Measurements from ENCODE around the gene NEU1. TPM values are rescaled to one million over a fixed set of nuclear protein-coding genes. Genes with fewer than 3 reads are reported as not detected.

The NEU1 gene
- total and polyA plus RNA-seq, 2 donors (not counting 1 experiment from before 2014, with no cell fraction given): 25.3 to 35.1 TPM

- no peaks in the 10 kb centered on the region for H3K36me3 ChIP-seq (replicated peaks in 1 of 2; ENCODE audit: control extremely low read depth in 1 of 2, control insufficient read depth in 1 of 2, extremely low read depth in 1 of 2, insufficient read depth in 2 of 2, low read length in 1 of 2)
- Mint-ChIP-seq H3K4me3 (peak overlapping the region; percentile 96), H3K9me3 (ENCODE audit: insufficient read depth) (no peaks in the 10 kb centered on the region), H3K27me3 (no peaks in the 10 kb centered on the region), H3K27ac (no peak overlapping the region), H3K4me1 (peaks cover 43% of the 10 kb centered on the region)
- WGBS (ENCODE audit: insufficient coverage): 88% methylated on average over 6 of the region's 15 CpGs
- ChIA-PET POLR2A (interaction anchor here (0.6 to 4.9 kb wide), 10 partner anchors 17 to 239 kb away, joined by 3 to 37 read pairs (median 6); partner anchors contain the start of genes CSNK2B, DDAH2, HSPA1A and HSPA1L), CTCF (interaction anchor here (0.8 to 4.7 kb wide), 24 partner anchors 14 to 490 kb away, joined by 3 to 75 read pairs (median 9); partner anchors contain the start of genes ABHD16A, ATP6V1G2, CLIC1 and DDAH2)
- ATAC-seq (ENCODE audit: low read depth): no peak
- no peak overlapping the region for H3K9ac ChIP-seq (ENCODE audit: low read length)
- H3K9me3 ChIP-seq (ENCODE audit: control extremely low read depth in 1 of 3, control insufficient read depth in 2 of 3, insufficient read depth in 1 of 3, low read length in 2 of 3): no peaks in the 10 kb centered on the region
- no peak overlapping the region for H2AFZ ChIP-seq (ENCODE audit: insufficient read depth, low read depth, low read length, poor library complexity, severe bottlenecking)
- no peak overlapping the region for H3K4me3 ChIP-seq (ENCODE audit: control extremely low read depth in 1 of 5, extremely low read depth in 1 of 5, insufficient read depth in 1 of 5, low read depth in 2 of 5, low read length in 4 of 5)
- no peak for DNase-seq
- H3K4me1 ChIP-seq (ENCODE audit: control insufficient read depth in 2 of 2, insufficient read depth in 2 of 2, low read length in 2 of 2): peaks cover 31 to 57% of the 10 kb centered on the region in 2 donors
- no peaks in the 10 kb centered on the region for H3K27me3 ChIP-seq (replicated peaks in 1 of 4; ENCODE audit: control extremely low read depth in 1 of 4, control insufficient read depth in 3 of 4, insufficient read depth in 4 of 4, low read length in 3 of 4)
- no peak for TF ChIP-seq EZH2 (IDR thresholded peaks at IDR 0.05; ENCODE audit: borderline replicate concordance, insufficient read depth, low read depth, low read length, poor library complexity, severe bottlenecking)
- H4K20me1 ChIP-seq (ENCODE audit: control insufficient read depth, insufficient read depth, low read length, poor library complexity, severe bottlenecking): peaks cover 5% of the 10 kb centered on the region
- peak overlapping the region; percentile 96 for H3K4me2 ChIP-seq (replicated peaks; ENCODE audit: low read depth, low read length, poor library complexity, severe bottlenecking)
- peaks cover 36% of the 10 kb centered on the region for H3K79me2 ChIP-seq (ENCODE audit: control insufficient read depth, insufficient read depth, low read length)
- no peak overlapping the region for H3K27ac ChIP-seq (ENCODE audit: low read length in 2 of 2)
- intact Hi-C loops (cut with micrococcal nuclease): loop anchor here (2.0 to 10.0 kb wide), 3 partner anchors 17 to 143 kb away; partner anchors contain the start of genes DXO, HSPA1A and HSPA1L
Measured at GRCh38 chr6:31831350-31832215, 31.0 kb downstream of the NEU1 start.

- Histone ChIP-seq H3K4me3 (ENCODE audit: control extremely low read depth in 1 of 5, extremely low read depth in 1 of 5, insufficient read depth in 1 of 5, low read depth in 2 of 5, low read length in 4 of 5) (peak overlapping the region; percentile 25 to 73 (median 58)), H3K4me2 (replicated peaks; ENCODE audit: low read depth, low read length, poor library complexity, severe bottlenecking) (peak overlapping the region; percentile 96), H3K9ac (ENCODE audit: low read length) (peak overlapping the region; percentile 77), H3K27ac (ENCODE audit: low read length in 2 of 2) (peak overlapping the region in 1 of 2 donors; percentile 70), H4K20me1 (ENCODE audit: control insufficient read depth, insufficient read depth, low read length, poor library complexity, severe bottlenecking) (peaks cover 5% of the 10 kb centered on the region), H3K79me2 (ENCODE audit: control insufficient read depth, insufficient read depth, low read length) (peaks cover 30% of the 10 kb centered on the region), H3K9me3 (ENCODE audit: control extremely low read depth in 1 of 3, control insufficient read depth in 2 of 3, insufficient read depth in 1 of 3, low read length in 2 of 3) (no peaks in the 10 kb centered on the region), H3K36me3 (replicated peaks in 1 of 2; ENCODE audit: control extremely low read depth in 1 of 2, control insufficient read depth in 1 of 2, extremely low read depth in 1 of 2, insufficient read depth in 2 of 2, low read length in 1 of 2) (no peaks in the 10 kb centered on the region), H2AFZ (ENCODE audit: insufficient read depth, low read depth, low read length, poor library complexity, severe bottlenecking) (peak overlapping the region; percentile 71), H3K27me3 (replicated peaks in 1 of 4; ENCODE audit: control extremely low read depth in 1 of 4, control insufficient read depth in 3 of 4, insufficient read depth in 4 of 4, low read length in 3 of 4) (no peaks in the 10 kb centered on the region), H3K4me1 (ENCODE audit: control insufficient read depth in 2 of 2, insufficient read depth in 2 of 2, low read length in 2 of 2) (peaks cover 29 to 57% of the 10 kb centered on the region in 2 donors)
- CTCF ChIA-PET: interaction anchor here (0.6 to 4.7 kb wide), 32 partner anchors 13 to 1485 kb away, joined by 3 to 75 read pairs (median 7); partner anchors contain the start of genes ABHD16A, ATP6V1G2, CLIC1 and DDAH2
- intact Hi-C loops (cut with micrococcal nuclease): loop anchor here (1.0 to 10.0 kb wide), 6 partner anchors 16 to 284 kb away; partner anchors contain the start of genes DXO, HSPA1A, HSPA1L and NFKBIL1
- Mint-ChIP-seq H3K27ac (peak overlapping the region; percentile 89), H3K9me3 (ENCODE audit: insufficient read depth) (no peaks in the 10 kb centered on the region), H3K27me3 (no peaks in the 10 kb centered on the region), H3K4me3 (peak overlapping the region; percentile 96), H3K4me1 (peaks cover 39% of the 10 kb centered on the region)
- TF ChIP-seq EZH2 (IDR thresholded peaks at IDR 0.05; ENCODE audit: borderline replicate concordance, insufficient read depth, low read depth, low read length, poor library complexity, severe bottlenecking) (no peak), CTCF (IDR thresholded peaks at IDR 0.05) (no peak)
- POLR2A ChIA-PET: interaction anchor here (0.6 to 4.9 kb wide), 12 partner anchors 17 to 470 kb away, joined by 3 to 37 read pairs (median 6); partner anchors contain the start of genes CSNK2B, DDAH2, HSPA1A and HSPA1L
- DNase-seq (no peak), ATAC-seq (ENCODE audit: low read depth) (no peak)
- 71% methylated on average over 4 of the region's 6 CpGs for WGBS (ENCODE audit: insufficient coverage)
Measured at GRCh38 chr6:31830886-31831335, 31.7 kb downstream of the NEU1 start.
